Endothelial cell of umbilical vein (primary cell): ENCODE data around the gene ACAP1. TPM values are rescaled to one million over a fixed set of nuclear protein-coding genes. Genes with fewer than 3 reads are reported as not detected.

Experiments
- BruUV-seq: library from RNA; stranded (reverse); fragments of 400-500 nt; replicated peaks from 2 replicates; lab custom pipeline; 2021; lab: Mats Ljungman, UMichigan
- CTCF ChIA-PET: fragments of 300-600, 350-600 bp; sonication (Branson Sonifier 250); formaldehyde crosslinking; loops from one replicate; lab custom pipeline; 2021; ENCODE audit warnings: antibody characterized with exemption, inconsistent platforms; lab: Charles Lee
- POLR2A ChIA-PET: fragments of 300-600, 350-600 bp; sonication (Branson Sonifier 250); formaldehyde crosslinking; loops from one replicate; lab custom pipeline; 2021; ENCODE audit warnings: antibody characterized with exemption, inconsistent platforms; lab: Charles Lee
- DNase-seq: peaks from one replicate; pipeline ENCODE4 v3.0.0-alpha.2; 2011; ENCODE audit warnings: low read depth, low spot score
- FAIRE-seq: peaks from 2 replicates; lab custom pipeline; 2011; peaks lifted over from hg19 to GRCh38; lab: Jason Lieb, UNC
- H2AFZ ChIP-seq: 2 replicates; pipeline ENCODE4 v1.6.0; 2012; ENCODE audit warnings: low read depth, low read length, control low read depth, inconsistent platforms
- H3K27ac ChIP-seq: 2 replicates; pipeline ENCODE4 v1.5.1; 2011; ENCODE audit warnings: low read depth, mild to moderate bottlenecking, control low read depth, low read length, moderate library complexity; ENCODE audit not compliant: insufficient read depth
- H3K27me3 ChIP-seq, 2 experiments: 2 replicates each; pipeline versions ENCODE4 v1.6.0 to v1.6.1; 2011; ENCODE audit warnings: low read length in 2 of 2, mixed read lengths in 1 of 2; ENCODE audit not compliant: control insufficient read depth in 2 of 2, insufficient read depth in 2 of 2
- H3K36me3 ChIP-seq, 2 experiments: 2 replicates in 1 of 2; 3 replicates in 1 of 2; pipeline ENCODE4 v1.5.1; 2011; ENCODE audit warnings: low read length in 2 of 2, mild to moderate bottlenecking in 1 of 2, moderate library complexity in 1 of 2; ENCODE audit not compliant: control insufficient read depth in 2 of 2, insufficient read depth in 2 of 2; ENCODE audit errors: extremely low read depth in 1 of 2
- H3K4me1 ChIP-seq: 3 replicates; pipeline ENCODE4 v1.5.1; 2011; ENCODE audit warnings: mild to moderate bottlenecking, low read length; ENCODE audit not compliant: control insufficient read depth, insufficient read depth; ENCODE audit errors: extremely low read depth
- H3K4me2 ChIP-seq: 2 replicates; pipeline ENCODE4 v1.6.1; 2011; ENCODE audit warnings: low read length, control low read depth, mixed read lengths; ENCODE audit not compliant: insufficient read depth
- H3K4me3 ChIP-seq, 3 experiments: fragments of 200-600 bp in 1 of 3; sonication (generic), shearing (Covaris generic) in 1 of 3; replicated peaks in 1 of 3; 2 replicates each; pipeline ENCODE4 v1.5.1; 2011 to 2016; ENCODE audit warnings: control low read depth in 3 of 3, low read length in 3 of 3, mild to moderate bottlenecking in 2 of 3, inconsistent platforms in 1 of 3, low read depth in 1 of 3, moderate library complexity in 1 of 3; ENCODE audit not compliant: insufficient read depth in 1 of 3
- H3K79me2 ChIP-seq: 2 replicates; pipeline ENCODE4 v1.6.0; 2012; ENCODE audit warnings: low read length, inconsistent platforms; ENCODE audit not compliant: control insufficient read depth, insufficient read depth
- H3K9ac ChIP-seq: replicated peaks from 2 replicates; pipeline ENCODE3; 2011; ENCODE audit warnings: low read length, control low read depth; ENCODE audit not compliant: insufficient read depth; ENCODE audit errors: extremely low read depth
- H3K9me1 ChIP-seq: replicated peaks from 3 replicates; pipeline ENCODE4 v1.6.0; 2011; ENCODE audit warnings: mild to moderate bottlenecking, low read length; ENCODE audit not compliant: control insufficient read depth, insufficient read depth; ENCODE audit errors: extremely low read depth
- H3K9me3 ChIP-seq: replicated peaks from 2 replicates; pipeline ENCODE4 v1.5.1; 2012; ENCODE audit warnings: low read length, inconsistent platforms; ENCODE audit not compliant: control insufficient read depth, insufficient read depth
- H4K20me1 ChIP-seq: replicated peaks from 2 replicates; pipeline ENCODE3; 2011; ENCODE audit warnings: mild to moderate bottlenecking, low read length; ENCODE audit not compliant: control insufficient read depth, insufficient read depth; ENCODE audit errors: extremely low read depth
- EZH2 ChIP-seq: IDR thresholded peaks from 2 replicates; pipeline ENCODE4 v1.6.1; 2012; ENCODE audit warnings: borderline replicate concordance, low read depth, mild to moderate bottlenecking, moderate library complexity, low read length, inconsistent platforms; ENCODE audit not compliant: severe bottlenecking
- FOS ChIP-seq: IDR thresholded peaks from 2 replicates; pipeline ENCODE4 v1.6.1; 2011; ENCODE audit warnings: mild to moderate bottlenecking, low read length, moderate library complexity, borderline replicate concordance; ENCODE audit not compliant: insufficient read depth
- JUN ChIP-seq: IDR thresholded peaks from 2 replicates; pipeline ENCODE4 v1.6.1; 2011; ENCODE audit warnings: borderline replicate concordance, low read depth; ENCODE audit not compliant: insufficient read length, insufficient read depth
- MYC ChIP-seq: IDR thresholded peaks from one replicate; pipeline ENCODE4 v1.6.1; 2011; ENCODE audit warnings: mild to moderate bottlenecking, low read depth, low read length
- POLR2A ChIP-seq: IDR thresholded peaks from 2 replicates; pipeline ENCODE4 v1.6.1; 2012; ENCODE audit warnings: low read depth, mild to moderate bottlenecking, control low read depth, low read length
- POLR2AphosphoS5 ChIP-seq: IDR thresholded peaks from 2 replicates; pipeline ENCODE4 v1.6.1; 2012; ENCODE audit warnings: low read depth, mild to moderate bottlenecking, control low read depth, low read length, moderate library complexity; ENCODE audit not compliant: insufficient read depth
- dilution Hi-C: fragments of 300-500 bp; cut with MboI; formaldehyde crosslinking; loops from one replicate; pipeline ENCODE4 v1.15.0; 2019; ENCODE audit warnings: low sequenced_read_pairs; ENCODE audit not compliant: extremely low pct_ligation_motif_present
- intact Hi-C: fragments of 100-400 bp; cut with micrococcal nuclease; formaldehyde crosslinking; loops from one replicate; pipeline ENCODE4 v1.10.0; 2022
- polyA plus RNA-seq, 4 experiments: library from polyadenylated mRNA; depleted of rRNA in 3 of 4; stranded (reverse) in 3 of 4; unstranded in 1 of 4; fragments of >200 nt; gene quantifications; 2 replicates each; pipeline versions ENCODE4 v1.2.1 to v1.2.3, GENCODE V29; 2011 to 2012; ENCODE audit warnings: missing spikeins in 1 of 4
- total RNA-seq: library from RNA; stranded (reverse); gene quantifications from 2 replicates; pipeline ENCODE4 v1.2.3, GENCODE V29; 2021
- TF ChIP-seq, protein P1 (sequence below): IDR thresholded peaks from 2 replicates; pipeline ENCODE4 v1.6.1; 2011; ENCODE audit not compliant: insufficient read depth, insufficient read length
- TF ChIP-seq, protein P2 (sequence below), 2 donors: IDR thresholded peaks; 1 replicate in 1 of 2; 2 replicates in 1 of 2; pipeline ENCODE4 v1.5.1; 2011; ENCODE audit warnings: low read length in 2 of 2, mild to moderate bottlenecking in 2 of 2, moderate library complexity in 2 of 2, control low read depth in 1 of 2, inconsistent platforms in 1 of 2, low read depth in 1 of 2; ENCODE audit not compliant: insufficient read depth in 1 of 2; ENCODE audit errors: extremely low read depth in 1 of 2

Gene ACAP1
- total and polyA plus RNA-seq, 2 donors (not counting 3 experiments of a cell fraction or from before 2014, with no cell fraction given) = 0.46 TPM; not detected in 1

DNA sequence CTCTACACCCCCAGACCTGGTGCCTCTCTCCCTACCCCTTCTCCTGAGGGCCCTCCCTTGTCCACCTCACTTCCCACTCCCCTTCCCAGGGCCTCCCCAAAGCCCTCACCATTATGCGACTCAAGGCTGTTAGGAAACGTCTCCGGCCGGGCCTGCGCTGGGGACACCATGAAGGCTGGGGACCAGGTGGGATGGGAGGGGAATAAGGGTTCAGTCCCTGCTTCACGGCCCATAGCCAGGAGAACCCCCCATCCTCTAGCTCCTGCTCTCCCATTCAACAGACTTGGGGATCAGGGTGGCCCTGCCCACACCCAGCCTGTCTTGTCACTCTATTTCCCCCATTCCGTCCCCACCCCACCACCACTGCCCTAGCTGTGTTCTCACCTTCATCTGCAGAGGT is 9.3 kb upstream of the ACAP1 start:
- no peak for TF ChIP-seq POLR2AphosphoS5
- no peak for TF ChIP-seq EZH2
- TF ChIP-seq, protein P1, sequence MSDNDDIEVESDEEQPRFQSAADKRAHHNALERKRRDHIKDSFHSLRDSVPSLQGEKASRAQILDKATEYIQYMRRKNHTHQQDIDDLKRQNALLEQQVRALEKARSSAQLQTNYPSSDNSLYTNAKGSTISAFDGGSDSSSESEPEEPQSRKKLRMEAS = no peak
- TF ChIP-seq FOS = no peak
- no peak for TF ChIP-seq JUN
- TF ChIP-seq, protein P2, sequence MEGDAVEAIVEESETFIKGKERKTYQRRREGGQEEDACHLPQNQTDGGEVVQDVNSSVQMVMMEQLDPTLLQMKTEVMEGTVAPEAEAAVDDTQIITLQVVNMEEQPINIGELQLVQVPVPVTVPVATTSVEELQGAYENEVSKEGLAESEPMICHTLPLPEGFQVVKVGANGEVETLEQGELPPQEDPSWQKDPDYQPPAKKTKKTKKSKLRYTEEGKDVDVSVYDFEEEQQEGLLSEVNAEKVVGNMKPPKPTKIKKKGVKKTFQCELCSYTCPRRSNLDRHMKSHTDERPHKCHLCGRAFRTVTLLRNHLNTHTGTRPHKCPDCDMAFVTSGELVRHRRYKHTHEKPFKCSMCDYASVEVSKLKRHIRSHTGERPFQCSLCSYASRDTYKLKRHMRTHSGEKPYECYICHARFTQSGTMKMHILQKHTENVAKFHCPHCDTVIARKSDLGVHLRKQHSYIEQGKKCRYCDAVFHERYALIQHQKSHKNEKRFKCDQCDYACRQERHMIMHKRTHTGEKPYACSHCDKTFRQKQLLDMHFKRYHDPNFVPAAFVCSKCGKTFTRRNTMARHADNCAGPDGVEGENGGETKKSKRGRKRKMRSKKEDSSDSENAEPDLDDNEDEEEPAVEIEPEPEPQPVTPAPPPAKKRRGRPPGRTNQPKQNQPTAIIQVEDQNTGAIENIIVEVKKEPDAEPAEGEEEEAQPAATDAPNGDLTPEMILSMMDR (IDR thresholded peaks at IDR 0.05; ENCODE audit: extremely low read depth in 1 of 2, insufficient read depth in 1 of 2, low read depth in 1 of 2, low read length in 2 of 2) = no peak
- TF ChIP-seq POLR2A = no peak
- TF ChIP-seq MYC = no peak
- FAIRE-seq (no peak), DNase-seq (no peak)
- H3K4me3 ChIP-seq = no peak overlapping the region
- ChIA-PET POLR2A (no interaction called here), CTCF (interaction anchor here (1.0 to 1.2 kb wide), 2 partner anchors 18 to 31 kb away, joined by 3 to 4 read pairs; no protein-coding TSS in a partner anchor)
- no peaks in the 10 kb centered on the region for H3K9me1 ChIP-seq
- peaks cover 10 to 23% of the 10 kb centered on the region in 2 experiments for H3K36me3 ChIP-seq
- H3K4me1 ChIP-seq = peaks cover 10% of the 10 kb centered on the region
- H3K9ac ChIP-seq = no peak overlapping the region
- H3K27me3 ChIP-seq = peaks cover 0 to 2% of the 10 kb centered on the region in 2 experiments
- intact Hi-C loops (no loop called here), dilution Hi-C loops (no loop called here)
- no peak overlapping the region for H2AFZ ChIP-seq
- no TSS peak for BruUV-seq
- no peaks in the 10 kb centered on the region for H3K9me3 ChIP-seq
- peaks cover 10% of the 10 kb centered on the region for H3K79me2 ChIP-seq
- H3K27ac ChIP-seq = no peak overlapping the region
- H4K20me1 ChIP-seq = no peaks in the 10 kb centered on the region
- no peak overlapping the region for H3K4me2 ChIP-seq
